ENCODE measurements around the gene CEP57L1. TPM values are rescaled to one million over a fixed set of nuclear protein-coding genes. Genes with fewer than 3 reads are reported as not detected.

Gene CEP57L1
- total RNA-seq, 1 donor from 2014 or later: 17.5 TPM

GRCh38 chr6:109153752-109154151 is 58.4 kb downstream of the CEP57L1 start:
- no peaks in the 10 kb centered on the region for H3K27me3 Mint-ChIP-seq (ENCODE audit: low read depth, unreplicated experiment)
- no peak for TF ChIP-seq EZH2 (IDR thresholded peaks at IDR 0.05; ENCODE audit: insufficient read depth, low read length)
- no peak for TF ChIP-seq CTCF (IDR thresholded peaks at IDR 0.05; ENCODE audit: insufficient read depth, low read depth, low read length)
- DNase-seq (ENCODE audit: low read depth): no peak
- H2AFZ ChIP-seq (ENCODE audit: low read depth, low read length): no peak overlapping the region
- no peak overlapping the region for H3K27ac Mint-ChIP-seq (ENCODE audit: unreplicated experiment)
- peaks cover 10% of the 10 kb centered on the region for H3K36me3 Mint-ChIP-seq (ENCODE audit: low read depth, unreplicated experiment)
- no peak overlapping the region for H3K9ac ChIP-seq (ENCODE audit: low read length)
- H3K27ac ChIP-seq (ENCODE audit: low read depth, low read length): no peak overlapping the region
- H3K79me2 ChIP-seq (ENCODE audit: insufficient read depth, low read length): no peaks in the 10 kb centered on the region
- no peaks in the 10 kb centered on the region for H3K27me3 ChIP-seq (ENCODE audit: insufficient read depth, low read length)
- H3K9me3 Mint-ChIP-seq (ENCODE audit: unreplicated experiment): peaks cover 5% of the 10 kb centered on the region
- no peaks in the 10 kb centered on the region for H4K20me1 ChIP-seq (ENCODE audit: insufficient read depth, low read length)
- FAIRE-seq: peak; percentile 45
- no peak overlapping the region for H3K4me3 ChIP-seq (ENCODE audit: insufficient read depth, low read depth, low read length)
- H3K4me3 Mint-ChIP-seq (ENCODE audit: unreplicated experiment): no peak overlapping the region
- no peaks in the 10 kb centered on the region for H3K9me3 ChIP-seq (ENCODE audit: insufficient read depth, low read depth, low read length)
- no peak overlapping the region for H3K4me2 ChIP-seq (ENCODE audit: low read length)
- H3K36me3 ChIP-seq (ENCODE audit: insufficient read depth, low read length): peaks cover 6% of the 10 kb centered on the region
- no peaks in the 10 kb centered on the region for H3K4me1 ChIP-seq (ENCODE audit: insufficient read depth, low read length)
- no peaks in the 10 kb centered on the region for H3K4me1 Mint-ChIP-seq (ENCODE audit: low read depth, unreplicated experiment)

GRCh38 chr6:109164331-109164730 is 69.0 kb downstream of the CEP57L1 start:
- H3K27ac Mint-ChIP-seq (ENCODE audit: unreplicated experiment): peak overlapping the region; percentile 28
- H3K27ac ChIP-seq (ENCODE audit: low read depth, low read length): no peak overlapping the region
- H3K79me2 ChIP-seq (ENCODE audit: insufficient read depth, low read length): no peaks in the 10 kb centered on the region
- no peak overlapping the region for H3K9ac ChIP-seq (ENCODE audit: low read length)
- no peaks in the 10 kb centered on the region for H3K9me3 ChIP-seq (ENCODE audit: insufficient read depth, low read depth, low read length)
- no peaks in the 10 kb centered on the region for H3K36me3 Mint-ChIP-seq (ENCODE audit: low read depth, unreplicated experiment)
- DNase-seq (ENCODE audit: low read depth) (no peak), FAIRE-seq (no peak)
- no peaks in the 10 kb centered on the region for H4K20me1 ChIP-seq (ENCODE audit: insufficient read depth, low read length)
- no peak for TF ChIP-seq CTCF (IDR thresholded peaks at IDR 0.05; ENCODE audit: insufficient read depth, low read depth, low read length)
- no peak for TF ChIP-seq EZH2 (IDR thresholded peaks at IDR 0.05; ENCODE audit: insufficient read depth, low read length)
- H3K4me1 ChIP-seq (ENCODE audit: insufficient read depth, low read length): no peaks in the 10 kb centered on the region
- H2AFZ ChIP-seq (ENCODE audit: low read depth, low read length): no peak overlapping the region
- H3K4me3 Mint-ChIP-seq (ENCODE audit: unreplicated experiment): no peak overlapping the region
- H3K27me3 ChIP-seq (ENCODE audit: insufficient read depth, low read length): no peaks in the 10 kb centered on the region
- peaks cover 12% of the 10 kb centered on the region for H3K4me1 Mint-ChIP-seq (ENCODE audit: low read depth, unreplicated experiment)
- H3K4me2 ChIP-seq (ENCODE audit: low read length): no peak overlapping the region
- H3K27me3 Mint-ChIP-seq (ENCODE audit: low read depth, unreplicated experiment): no peaks in the 10 kb centered on the region
- H3K9me3 Mint-ChIP-seq (ENCODE audit: unreplicated experiment): no peaks in the 10 kb centered on the region
- H3K36me3 ChIP-seq (ENCODE audit: insufficient read depth, low read length): peaks cover 10% of the 10 kb centered on the region
- H3K4me3 ChIP-seq (ENCODE audit: insufficient read depth, low read depth, low read length): no peak overlapping the region

- Histone ChIP-seq H4K20me1 (ENCODE audit: insufficient read depth, low read length) (no peaks in the 10 kb centered on the region), H3K9me3 (ENCODE audit: insufficient read depth, low read depth, low read length) (no peaks in the 10 kb centered on the region), H3K79me2 (ENCODE audit: insufficient read depth, low read length) (no peaks in the 10 kb centered on the region), H3K4me2 (ENCODE audit: low read length) (no peak overlapping the region), H3K4me1 (ENCODE audit: insufficient read depth, low read length) (no peaks in the 10 kb centered on the region), H3K9ac (ENCODE audit: low read length) (no peak overlapping the region), H3K4me3 (ENCODE audit: insufficient read depth, low read depth, low read length) (no peak overlapping the region), H3K27me3 (ENCODE audit: insufficient read depth, low read length) (no peaks in the 10 kb centered on the region), H2AFZ (ENCODE audit: low read depth, low read length) (no peak overlapping the region), H3K36me3 (ENCODE audit: insufficient read depth, low read length) (peaks cover 5% of the 10 kb centered on the region), H3K27ac (ENCODE audit: low read depth, low read length) (no peak overlapping the region)
- no peak for TF ChIP-seq CTCF (IDR thresholded peaks at IDR 0.05; ENCODE audit: insufficient read depth, low read depth, low read length)
- TF ChIP-seq EZH2 (IDR thresholded peaks at IDR 0.05; ENCODE audit: insufficient read depth, low read length): no peak
- peak overlapping the region; percentile 27 for H3K27ac Mint-ChIP-seq (ENCODE audit: unreplicated experiment)
- H3K36me3 Mint-ChIP-seq (ENCODE audit: low read depth, unreplicated experiment): no peaks in the 10 kb centered on the region
- no peaks in the 10 kb centered on the region for H3K9me3 Mint-ChIP-seq (ENCODE audit: unreplicated experiment)
- no peaks in the 10 kb centered on the region for H3K27me3 Mint-ChIP-seq (ENCODE audit: low read depth, unreplicated experiment)
- DNase-seq (ENCODE audit: low read depth) (peak; percentile 71), FAIRE-seq (peak; percentile 54)
- peaks cover 12% of the 10 kb centered on the region for H3K4me1 Mint-ChIP-seq (ENCODE audit: low read depth, unreplicated experiment)
- H3K4me3 Mint-ChIP-seq (ENCODE audit: unreplicated experiment): no peak overlapping the region
Measured at GRCh38 chr6:109165392-109165974, 70.2 kb downstream of the CEP57L1 start.
